HG03060 (cell line): ENCODE measurements around the gene HS2ST1.

Source experiments
- ATAC-seq: cut with Tn5 transposase; IDR thresholded peaks from one replicate; pipeline ENCODE4 v1.9.1; 2021; ENCODE audit warnings: low read depth, moderate number of reproducible peaks; ENCODE audit not compliant: unreplicated experiment

Gene HS2ST1

DNA sequence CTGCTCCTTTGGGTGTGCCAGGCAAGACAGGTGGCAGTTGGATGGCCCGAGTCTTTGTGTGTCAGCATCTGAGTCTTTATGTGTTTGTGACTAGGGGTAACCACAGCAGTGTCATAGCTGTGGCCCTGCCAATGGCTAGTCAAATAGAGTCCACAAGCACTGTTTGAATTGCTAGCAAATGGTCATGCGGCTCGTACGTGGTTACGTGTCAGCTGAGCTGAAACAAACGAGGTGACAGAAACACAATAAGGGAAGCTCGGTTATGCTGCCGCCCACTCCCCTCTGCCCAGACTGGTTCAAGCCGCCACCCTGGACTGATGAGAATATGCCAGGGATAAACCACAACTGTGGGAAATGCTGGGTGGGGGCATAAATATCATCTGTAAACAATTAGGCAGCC, 239.9 kb downstream of the HS2ST1 start:
- no peak for ATAC-seq

DNA sequence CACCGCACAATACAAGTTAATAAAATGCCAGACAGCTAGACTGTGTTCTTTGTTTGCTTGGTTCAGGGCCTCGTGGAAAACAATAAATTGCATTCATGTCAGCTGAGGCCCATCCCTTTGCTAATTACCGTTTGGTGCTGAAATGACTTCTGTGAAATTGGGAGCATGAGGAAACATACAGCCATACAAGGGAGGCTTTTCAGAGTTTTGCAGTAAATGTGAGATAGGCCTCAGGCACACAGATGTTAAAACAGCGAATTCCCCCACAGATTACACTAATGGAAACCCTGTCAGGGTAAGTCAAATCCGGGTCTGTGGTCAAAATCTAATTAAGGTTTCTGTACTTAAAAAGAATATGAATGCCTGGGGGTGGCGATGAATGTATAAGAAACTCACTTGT, 240.7 kb downstream of the HS2ST1 start:
- ATAC-seq: no peak

DNA sequence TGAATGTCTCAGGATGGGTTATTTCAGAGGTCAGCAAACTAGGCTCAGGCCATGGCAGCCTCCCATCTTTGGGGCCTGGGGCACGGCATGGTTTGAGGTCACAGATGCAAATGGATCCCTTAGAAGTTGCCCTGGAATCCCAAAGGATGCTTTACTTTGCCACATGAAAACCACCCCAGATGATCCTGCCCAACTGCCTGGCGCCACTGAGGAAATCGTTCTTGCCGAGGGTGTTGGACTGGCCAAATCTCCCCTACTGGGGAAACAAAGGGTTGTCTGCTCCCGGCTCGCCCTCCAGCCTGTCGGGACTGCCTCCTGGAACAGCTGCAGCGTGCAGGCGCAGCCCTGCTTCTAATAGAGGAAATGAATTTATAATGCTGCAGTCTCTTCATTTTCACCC, 241.2 kb downstream of the HS2ST1 start:
- ATAC-seq: no peak

DNA sequence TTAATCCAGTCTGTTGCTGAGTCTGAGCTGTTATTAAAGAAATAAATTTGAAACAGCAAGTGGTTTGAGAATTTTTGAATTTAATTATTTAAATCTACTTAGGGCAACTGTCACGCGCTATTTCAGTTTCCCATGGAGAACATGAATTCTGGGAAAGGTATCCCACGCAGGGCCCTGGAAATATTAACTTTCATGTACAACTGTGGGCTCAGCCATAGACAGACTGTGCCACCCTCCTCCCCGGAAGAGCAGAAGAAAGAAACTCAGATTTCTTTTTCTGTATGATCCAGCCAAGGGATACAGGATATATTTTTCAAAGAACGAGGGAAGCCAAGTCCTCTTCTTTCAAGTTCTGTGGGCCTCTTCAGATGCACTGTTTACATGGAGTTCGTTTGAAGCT, 241.7 kb downstream of the HS2ST1 start:
- no peak for ATAC-seq

DNA sequence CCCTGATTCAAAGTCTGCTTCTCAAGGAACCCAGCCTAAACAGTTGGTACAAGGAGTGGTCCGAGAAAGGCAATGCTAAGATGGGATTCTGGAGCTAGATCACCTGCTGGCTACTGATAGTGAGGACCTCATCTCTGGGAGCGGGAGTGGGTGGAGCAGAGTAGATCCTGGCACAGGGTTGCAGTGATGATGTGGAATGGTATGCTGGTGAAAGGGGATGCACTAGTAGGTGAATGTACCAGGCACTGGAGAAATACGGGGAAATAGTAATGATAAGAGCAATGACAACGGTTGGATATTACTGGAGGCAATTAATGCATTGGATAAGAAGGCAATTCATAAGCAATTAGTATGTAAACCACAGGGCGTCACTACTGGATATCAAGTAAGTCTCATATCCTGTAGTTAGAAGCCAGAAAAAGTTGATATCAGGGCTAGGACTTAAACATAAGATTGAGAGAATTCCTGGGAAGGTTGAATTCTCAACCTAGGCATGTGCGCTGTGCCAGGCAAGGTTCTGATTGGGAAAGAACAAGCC, 245.0 kb downstream of the HS2ST1 start:
- no peak for ATAC-seq
